ENCODE data around the gene CSF3. TPM values are rescaled to one million over a fixed set of nuclear protein-coding genes. Genes with fewer than 3 reads are reported as not detected.

Gene CSF3
- total and polyA plus RNA-seq, 2 of the 13 experiments (the other 11 are each of a cell fraction or from before 2014, with no cell fraction given) = 0.09 TPM; not detected in 1

DNA sequence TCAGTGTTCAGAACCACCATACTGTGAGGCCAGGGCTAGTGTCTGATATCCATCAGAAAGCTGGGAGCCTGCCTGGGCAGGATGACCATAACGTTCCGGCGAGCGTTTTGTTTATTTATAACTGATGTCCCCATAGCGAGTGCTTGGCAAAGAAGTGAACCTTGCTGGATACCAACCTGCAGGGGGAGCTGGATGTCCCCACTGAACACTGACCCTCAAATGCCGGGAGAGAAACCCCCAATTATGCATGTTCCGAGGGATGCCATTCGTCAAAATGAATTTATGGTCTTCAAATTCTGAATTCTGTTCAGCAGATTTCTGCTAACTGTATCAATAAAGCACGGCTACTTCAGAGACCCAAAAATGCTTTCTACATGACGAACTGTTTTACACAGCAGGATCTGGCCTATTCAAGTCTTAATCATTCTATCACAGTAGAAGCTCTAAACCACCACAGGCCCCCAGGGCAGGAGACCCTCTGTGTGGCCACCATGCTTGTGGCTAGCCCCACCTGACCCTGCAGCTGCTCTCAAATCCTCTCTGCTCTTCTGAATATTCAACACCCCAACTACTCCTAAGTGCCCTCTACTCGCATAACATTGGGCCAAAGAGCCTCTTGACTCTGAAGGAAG lies 23.8 kb downstream of the CSF3 start (continued):
- TF ChIP-seq, protein P1, sequence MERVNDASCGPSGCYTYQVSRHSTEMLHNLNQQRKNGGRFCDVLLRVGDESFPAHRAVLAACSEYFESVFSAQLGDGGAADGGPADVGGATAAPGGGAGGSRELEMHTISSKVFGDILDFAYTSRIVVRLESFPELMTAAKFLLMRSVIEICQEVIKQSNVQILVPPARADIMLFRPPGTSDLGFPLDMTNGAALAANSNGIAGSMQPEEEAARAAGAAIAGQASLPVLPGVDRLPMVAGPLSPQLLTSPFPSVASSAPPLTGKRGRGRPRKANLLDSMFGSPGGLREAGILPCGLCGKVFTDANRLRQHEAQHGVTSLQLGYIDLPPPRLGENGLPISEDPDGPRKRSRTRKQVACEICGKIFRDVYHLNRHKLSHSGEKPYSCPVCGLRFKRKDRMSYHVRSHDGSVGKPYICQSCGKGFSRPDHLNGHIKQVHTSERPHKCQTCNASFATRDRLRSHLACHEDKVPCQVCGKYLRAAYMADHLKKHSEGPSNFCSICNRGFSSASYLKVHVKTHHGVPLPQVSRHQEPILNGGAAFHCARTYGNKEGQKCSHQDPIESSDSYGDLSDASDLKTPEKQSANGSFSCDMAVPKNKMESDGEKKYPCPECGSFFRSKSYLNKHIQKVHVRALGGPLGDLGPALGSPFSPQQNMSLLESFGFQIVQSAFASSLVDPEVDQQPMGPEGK (CRISPR knock-in tag; IDR thresholded peaks at IDR 0.05) = 0 out of 2 replicates have a peak, but pooled peaks have one; percentile 25
- TF ChIP-seq SMC3 (IDR thresholded peaks at IDR 0.05; ENCODE audit: low read length) = peak; percentile 84
- TF ChIP-seq HMG20B (CRISPR knock-in tag; conservative IDR thresholded peaks at IDR 0.05) = 0 out of 2 replicates have a peak, but pooled peaks have one; percentile 14
- TF ChIP-seq MBD4 (IDR thresholded peaks at IDR 0.05; ENCODE audit: borderline replicate concordance, low read length) = no peak
- no peak for TF ChIP-seq ZBTB3 (CRISPR knock-in tag; IDR thresholded peaks at IDR 0.05; ENCODE audit: borderline replicate concordance, low read depth)
- no peak for TF ChIP-seq ZNF782 (CRISPR knock-in tag; IDR thresholded peaks at IDR 0.05; ENCODE audit: borderline replicate concordance)
- peak; percentile 1 for TF ChIP-seq SKI (IDR thresholded peaks at IDR 0.05; ENCODE audit: partially characterized antibody)
- TF ChIP-seq RFX1 (IDR thresholded peaks at IDR 0.05) = peak; percentile 38; the same call in 1 of the 2 replicates
- TF ChIP-seq ZNF205 (CRISPR knock-in tag; IDR thresholded peaks at IDR 0.05) = 0 out of 2 replicates have a peak, but pooled peaks have one; percentile 15
- TF ChIP-seq ARHGAP35 (CRISPR knock-in tag; IDR thresholded peaks at IDR 0.05; ENCODE audit: borderline replicate concordance) = peak; percentile 28; the same call in 1 of the 2 replicates
- TF ChIP-seq, protein P2, sequence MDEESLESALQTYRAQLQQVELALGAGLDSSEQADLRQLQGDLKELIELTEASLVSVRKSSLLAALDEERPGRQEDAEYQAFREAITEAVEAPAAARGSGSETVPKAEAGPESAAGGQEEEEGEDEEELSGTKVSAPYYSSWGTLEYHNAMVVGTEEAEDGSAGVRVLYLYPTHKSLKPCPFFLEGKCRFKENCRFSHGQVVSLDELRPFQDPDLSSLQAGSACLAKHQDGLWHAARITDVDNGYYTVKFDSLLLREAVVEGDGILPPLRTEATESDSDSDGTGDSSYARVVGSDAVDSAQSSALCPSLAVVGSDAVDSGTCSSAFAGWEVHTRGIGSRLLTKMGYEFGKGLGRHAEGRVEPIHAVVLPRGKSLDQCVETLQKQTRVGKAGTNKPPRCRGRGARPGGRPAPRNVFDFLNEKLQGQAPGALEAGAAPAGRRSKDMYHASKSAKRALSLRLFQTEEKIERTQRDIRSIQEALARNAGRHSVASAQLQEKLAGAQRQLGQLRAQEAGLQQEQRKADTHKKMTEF (CRISPR knock-in tag; IDR thresholded peaks at IDR 0.05) = peak; percentile 57; the same call in 1 of the 2 replicates
- peak; percentile 76 for TF ChIP-seq XRCC5 (optimal IDR thresholded peaks at IDR 0.05; ENCODE audit: low read length)
- peak; percentile 10; the same call in 1 of the 2 replicates for TF ChIP-seq CEBPB (IDR thresholded peaks at IDR 0.05; ENCODE audit: borderline replicate concordance, low read depth, low read length)
- TF ChIP-seq, protein P3, sequence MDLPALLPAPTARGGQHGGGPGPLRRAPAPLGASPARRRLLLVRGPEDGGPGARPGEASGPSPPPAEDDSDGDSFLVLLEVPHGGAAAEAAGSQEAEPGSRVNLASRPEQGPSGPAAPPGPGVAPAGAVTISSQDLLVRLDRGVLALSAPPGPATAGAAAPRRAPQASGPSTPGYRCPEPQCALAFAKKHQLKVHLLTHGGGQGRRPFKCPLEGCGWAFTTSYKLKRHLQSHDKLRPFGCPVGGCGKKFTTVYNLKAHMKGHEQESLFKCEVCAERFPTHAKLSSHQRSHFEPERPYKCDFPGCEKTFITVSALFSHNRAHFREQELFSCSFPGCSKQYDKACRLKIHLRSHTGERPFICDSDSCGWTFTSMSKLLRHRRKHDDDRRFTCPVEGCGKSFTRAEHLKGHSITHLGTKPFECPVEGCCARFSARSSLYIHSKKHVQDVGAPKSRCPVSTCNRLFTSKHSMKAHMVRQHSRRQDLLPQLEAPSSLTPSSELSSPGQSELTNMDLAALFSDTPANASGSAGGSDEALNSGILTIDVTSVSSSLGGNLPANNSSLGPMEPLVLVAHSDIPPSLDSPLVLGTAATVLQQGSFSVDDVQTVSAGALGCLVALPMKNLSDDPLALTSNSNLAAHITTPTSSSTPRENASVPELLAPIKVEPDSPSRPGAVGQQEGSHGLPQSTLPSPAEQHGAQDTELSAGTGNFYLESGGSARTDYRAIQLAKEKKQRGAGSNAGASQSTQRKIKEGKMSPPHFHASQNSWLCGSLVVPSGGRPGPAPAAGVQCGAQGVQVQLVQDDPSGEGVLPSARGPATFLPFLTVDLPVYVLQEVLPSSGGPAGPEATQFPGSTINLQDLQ (CRISPR knock-in tag; IDR thresholded peaks at IDR 0.05) = no peak
- TF ChIP-seq ZNF652 (CRISPR knock-in tag; IDR thresholded peaks at IDR 0.05; ENCODE audit: borderline replicate concordance, low read depth) = 0 out of 2 replicates have a peak, but pooled peaks have one; percentile 17
- 0 out of 2 replicates have a peak, but pooled peaks have one; percentile 27 for TF ChIP-seq NFYC (CRISPR knock-in tag; IDR thresholded peaks at IDR 0.05)
- TF ChIP-seq ZBTB7B (CRISPR knock-in tag; IDR thresholded peaks at IDR 0.05) = peak; percentile 84; the same call in 1 of the 2 replicates
- TF ChIP-seq, protein P4, sequence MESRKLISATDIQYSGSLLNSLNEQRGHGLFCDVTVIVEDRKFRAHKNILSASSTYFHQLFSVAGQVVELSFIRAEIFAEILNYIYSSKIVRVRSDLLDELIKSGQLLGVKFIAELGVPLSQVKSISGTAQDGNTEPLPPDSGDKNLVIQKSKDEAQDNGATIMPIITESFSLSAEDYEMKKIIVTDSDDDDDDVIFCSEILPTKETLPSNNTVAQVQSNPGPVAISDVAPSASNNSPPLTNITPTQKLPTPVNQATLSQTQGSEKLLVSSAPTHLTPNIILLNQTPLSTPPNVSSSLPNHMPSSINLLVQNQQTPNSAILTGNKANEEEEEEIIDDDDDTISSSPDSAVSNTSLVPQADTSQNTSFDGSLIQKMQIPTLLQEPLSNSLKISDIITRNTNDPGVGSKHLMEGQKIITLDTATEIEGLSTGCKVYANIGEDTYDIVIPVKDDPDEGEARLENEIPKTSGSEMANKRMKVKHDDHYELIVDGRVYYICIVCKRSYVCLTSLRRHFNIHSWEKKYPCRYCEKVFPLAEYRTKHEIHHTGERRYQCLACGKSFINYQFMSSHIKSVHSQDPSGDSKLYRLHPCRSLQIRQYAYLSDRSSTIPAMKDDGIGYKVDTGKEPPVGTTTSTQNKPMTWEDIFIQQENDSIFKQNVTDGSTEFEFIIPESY (CRISPR knock-in tag; IDR thresholded peaks at IDR 0.05) = peak; percentile 76
- peak; percentile 53; the same call in 1 of the 2 replicates for TF ChIP-seq FOXA3 (CRISPR knock-in tag; IDR thresholded peaks at IDR 0.05)
- TF ChIP-seq KDM3A (CRISPR knock-in tag; IDR thresholded peaks at IDR 0.05; ENCODE audit: low read depth) = peak; percentile 66
- 0 out of 2 replicates have a peak, but pooled peaks have one; percentile 35 for TF ChIP-seq HDAC2 (CRISPR knock-in tag; IDR thresholded peaks at IDR 0.05)
- TF ChIP-seq PHB2 (IDR thresholded peaks at IDR 0.05; ENCODE audit: partially characterized antibody) = no peak

Data from HepG2 (cell line).